OCI-LY1 (cell line): Measurements from ENCODE around the gene GRIN2A.

Experiments
- H2AFZ ChIP-seq: fragments of 200-600 bp; sonication (generic), shearing (Covaris generic); 2 replicates; pipeline ENCODE4 v1.6.0; 2014; ENCODE audit warnings: antibody characterized with exemption, mild to moderate bottlenecking, low read length
- H3F3A ChIP-seq: fragments of 200-600 bp; sonication (generic), shearing (Covaris generic); 2 replicates; pipeline ENCODE4 v1.6.0; 2014; ENCODE audit warnings: mild to moderate bottlenecking, antibody characterized with exemption, low read length, moderate library complexity; ENCODE audit not compliant: insufficient read depth
- H3K27ac ChIP-seq: fragments of 200-600 bp; sonication (generic); 2 replicates; pipeline ENCODE4 v1.5.1; 2014; ENCODE audit warnings: low read length, mixed run types, mild to moderate bottlenecking, low read depth; ENCODE audit not compliant: poor library complexity, severe bottlenecking
- H3K27me3 ChIP-seq: fragments of 200-600 bp; sonication (generic); 2 replicates; pipeline ENCODE4 v1.6.0; 2014; ENCODE audit warnings: antibody characterized with exemption, mild to moderate bottlenecking, low read length, moderate library complexity; ENCODE audit not compliant: insufficient read depth
- H3K36me3 ChIP-seq: fragments of 200-600 bp; sonication (generic); 2 replicates; pipeline ENCODE4 v1.6.1; 2014; ENCODE audit warnings: mild to moderate bottlenecking, antibody characterized with exemption, low read length, moderate library complexity, mixed read lengths; ENCODE audit not compliant: insufficient read depth
- H3K4me1 ChIP-seq: fragments of 200-600 bp; sonication (generic); 2 replicates; pipeline ENCODE4 v1.5.1; 2014; ENCODE audit warnings: mild to moderate bottlenecking, low read length, moderate library complexity; ENCODE audit not compliant: insufficient read depth, severe bottlenecking
- H3K4me2 ChIP-seq: fragments of 200-600 bp; sonication (generic), shearing (Covaris generic); 2 replicates; pipeline ENCODE4 v1.6.1; 2014; ENCODE audit warnings: low read length
- H3K4me3 ChIP-seq: fragments of 200-600 bp; sonication (generic); 2 replicates; pipeline ENCODE4 v1.5.1; 2014; ENCODE audit warnings: low read length, low read depth, mild to moderate bottlenecking, mixed read lengths; ENCODE audit not compliant: poor library complexity, severe bottlenecking
- H3K79me2 ChIP-seq: fragments of 200-600 bp; shearing (Covaris generic); 2 replicates; pipeline ENCODE4 v1.6.1; 2016; ENCODE audit warnings: mixed run types, low read length, mixed read lengths; ENCODE audit not compliant: insufficient read depth
- H3K9ac ChIP-seq: fragments of 200-600 bp; sonication (generic), shearing (Covaris generic); 2 replicates; pipeline ENCODE4 v1.6.1; 2014; ENCODE audit warnings: mild to moderate bottlenecking, low read length, mixed read lengths
- H3K9me2 ChIP-seq: fragments of 200-600 bp; sonication (generic), shearing (Covaris generic); 2 replicates; pipeline ENCODE4 v1.6.1; 2014; ENCODE audit warnings: low read depth, mild to moderate bottlenecking, low read length, mixed read lengths
- H3K9me3 ChIP-seq: fragments of 200-600 bp; shearing (Covaris generic); 2 replicates; pipeline ENCODE4 v1.6.1; 2014; ENCODE audit warnings: low read length, mixed read lengths
- H4K20me1 ChIP-seq: fragments of 200-600 bp; sonication (generic), shearing (Covaris generic); 2 replicates; pipeline ENCODE4 v1.6.0; 2016; ENCODE audit warnings: mild to moderate bottlenecking, low read length; ENCODE audit not compliant: insufficient read depth
- CTCF ChIP-seq: fragments of 200-600 bp; sonication (generic), shearing (Covaris generic); IDR thresholded peaks from 2 replicates; pipeline ENCODE4 v1.5.1; 2017; ENCODE audit warnings: mild to moderate bottlenecking, antibody characterized with exemption, low read length, moderate library complexity, mixed read lengths
- EZH2 ChIP-seq: fragments of 200-600 bp; sonication (generic), shearing (Covaris generic); IDR thresholded peaks from 2 replicates; pipeline ENCODE4 v1.8.0; 2017; ENCODE audit warnings: borderline replicate concordance, mixed run types, mild to moderate bottlenecking, antibody characterized with exemption, low read length, moderate library complexity, mixed read lengths

Gene GRIN2A

DNA sequence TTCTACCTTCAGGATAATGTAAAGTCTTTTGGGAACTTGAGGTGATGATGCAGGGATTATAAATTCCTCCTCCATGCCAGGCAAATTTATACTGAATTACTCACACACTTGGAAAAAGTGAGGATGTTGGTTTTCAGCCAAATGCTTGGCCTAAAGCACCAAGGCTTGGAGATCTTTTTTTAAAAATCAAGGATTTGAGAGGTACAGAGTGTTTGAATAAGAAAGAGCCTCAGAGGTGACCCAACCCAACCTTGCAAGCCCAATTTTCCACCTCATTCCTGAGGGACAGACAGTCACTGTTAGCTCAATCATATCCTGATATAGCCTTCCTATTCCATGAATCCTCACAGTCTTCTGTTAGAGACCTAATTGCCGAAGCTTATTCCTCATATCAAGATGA, 14.0 kb downstream of the GRIN2A start:
- Histone ChIP-seq H3K79me2 (no peaks in the 10 kb centered on the region), H3K27ac (no peak overlapping the region), H3K27me3 (peaks cover 7% of the 10 kb centered on the region; the same call in 1 of the 2 replicates)

GRCh38 chr16:10165643-10166042, 16.6 kb downstream of the GRIN2A start:
- no peaks in the 10 kb centered on the region for H4K20me1 ChIP-seq
- H2AFZ ChIP-seq: no peak overlapping the region
- H3K9ac ChIP-seq: no peak overlapping the region
- no peaks in the 10 kb centered on the region for H3K36me3 ChIP-seq
- no peaks in the 10 kb centered on the region for H3K4me1 ChIP-seq
- no peaks in the 10 kb centered on the region for H3F3A ChIP-seq
- no peaks in the 10 kb centered on the region for H3K9me3 ChIP-seq
- no peaks in the 10 kb centered on the region for H3K79me2 ChIP-seq
- no peak overlapping the region for H3K4me2 ChIP-seq
- peaks cover 7% of the 10 kb centered on the region; the same call in 1 of the 2 replicates for H3K27me3 ChIP-seq
- no peak overlapping the region for H3K4me3 ChIP-seq
- TF ChIP-seq EZH2: no peak
- TF ChIP-seq CTCF: no peak
- no peaks in the 10 kb centered on the region for H3K9me2 ChIP-seq
- no peak overlapping the region for H3K27ac ChIP-seq

More for the DNA sequence above, 14.0 kb downstream of the GRIN2A start:
- TF ChIP-seq EZH2 (no peak), CTCF (no peak)
- Histone ChIP-seq H2AFZ (no peak overlapping the region), H3K4me1 (no peaks in the 10 kb centered on the region), H3K4me2 (no peak overlapping the region), H3F3A (no peaks in the 10 kb centered on the region), H3K36me3 (no peaks in the 10 kb centered on the region), H3K9ac (no peak overlapping the region), H3K4me3 (no peak overlapping the region), H3K9me2 (no peaks in the 10 kb centered on the region), H4K20me1 (no peaks in the 10 kb centered on the region), H3K9me3 (no peaks in the 10 kb centered on the region)

DNA sequence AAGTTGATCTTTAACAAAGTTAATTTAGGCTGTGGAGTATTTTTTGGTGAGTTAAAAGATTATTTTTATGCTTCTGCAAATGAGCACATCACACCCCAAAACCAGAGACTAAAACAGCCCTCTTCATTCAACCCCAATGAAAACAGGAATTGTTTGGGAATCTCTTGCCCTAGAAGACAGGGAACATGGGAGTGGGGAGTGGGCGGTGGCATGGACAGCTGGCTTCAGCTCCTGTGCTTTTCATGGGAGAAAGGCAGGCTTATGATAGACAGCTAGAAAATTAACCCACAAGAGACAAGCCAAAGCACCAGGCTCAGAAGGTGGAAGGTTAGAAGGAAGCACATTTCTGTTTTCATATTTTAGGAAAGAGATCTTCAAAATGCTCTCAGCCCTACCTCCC, 19.2 kb downstream of the GRIN2A start:
- H3K9ac ChIP-seq: no peak overlapping the region
- H4K20me1 ChIP-seq: no peaks in the 10 kb centered on the region
- no peaks in the 10 kb centered on the region for H3F3A ChIP-seq
- no peaks in the 10 kb centered on the region for H3K9me3 ChIP-seq
- no peak overlapping the region for H3K4me2 ChIP-seq
- H3K9me2 ChIP-seq: no peaks in the 10 kb centered on the region
- no peak overlapping the region for H2AFZ ChIP-seq
- no peaks in the 10 kb centered on the region for H3K27me3 ChIP-seq
- no peaks in the 10 kb centered on the region for H3K79me2 ChIP-seq
- no peak overlapping the region for H3K27ac ChIP-seq
- H3K36me3 ChIP-seq: no peaks in the 10 kb centered on the region
- no peaks in the 10 kb centered on the region for H3K4me1 ChIP-seq
- H3K4me3 ChIP-seq: no peak overlapping the region
- TF ChIP-seq EZH2 (no peak), CTCF (no peak)
